ENCODE results near the gene TXNRD2.

DNA sequence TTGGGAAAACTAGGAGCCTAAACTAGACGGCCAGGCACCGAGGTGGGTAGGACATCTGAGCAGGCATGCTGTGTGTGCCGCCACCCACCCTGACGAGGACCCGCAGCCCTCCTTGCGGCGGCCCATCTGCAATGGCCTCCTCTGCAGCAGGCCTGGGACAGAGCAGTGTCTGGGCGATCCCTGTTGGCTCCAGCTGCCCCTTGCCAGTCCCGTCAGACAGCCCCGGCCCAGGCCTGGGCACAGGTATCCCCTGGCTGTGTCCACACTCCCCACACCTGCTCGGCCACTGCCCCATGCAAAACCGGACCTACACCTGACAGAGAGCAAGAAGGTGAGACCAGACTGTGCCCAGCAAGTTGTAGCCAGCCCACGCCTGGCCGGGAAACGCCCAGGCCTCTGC lies 48.3 kb downstream of the TXNRD2 start:
- TF ChIP-seq, protein P1, sequence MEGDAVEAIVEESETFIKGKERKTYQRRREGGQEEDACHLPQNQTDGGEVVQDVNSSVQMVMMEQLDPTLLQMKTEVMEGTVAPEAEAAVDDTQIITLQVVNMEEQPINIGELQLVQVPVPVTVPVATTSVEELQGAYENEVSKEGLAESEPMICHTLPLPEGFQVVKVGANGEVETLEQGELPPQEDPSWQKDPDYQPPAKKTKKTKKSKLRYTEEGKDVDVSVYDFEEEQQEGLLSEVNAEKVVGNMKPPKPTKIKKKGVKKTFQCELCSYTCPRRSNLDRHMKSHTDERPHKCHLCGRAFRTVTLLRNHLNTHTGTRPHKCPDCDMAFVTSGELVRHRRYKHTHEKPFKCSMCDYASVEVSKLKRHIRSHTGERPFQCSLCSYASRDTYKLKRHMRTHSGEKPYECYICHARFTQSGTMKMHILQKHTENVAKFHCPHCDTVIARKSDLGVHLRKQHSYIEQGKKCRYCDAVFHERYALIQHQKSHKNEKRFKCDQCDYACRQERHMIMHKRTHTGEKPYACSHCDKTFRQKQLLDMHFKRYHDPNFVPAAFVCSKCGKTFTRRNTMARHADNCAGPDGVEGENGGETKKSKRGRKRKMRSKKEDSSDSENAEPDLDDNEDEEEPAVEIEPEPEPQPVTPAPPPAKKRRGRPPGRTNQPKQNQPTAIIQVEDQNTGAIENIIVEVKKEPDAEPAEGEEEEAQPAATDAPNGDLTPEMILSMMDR (conservative IDR thresholded peaks at IDR 0.05; ENCODE audit: low read depth, low read length), result no peak
- no peak for TF ChIP-seq EZH2phosphoT487 (IDR thresholded peaks at IDR 0.05; ENCODE audit: borderline replicate concordance, low read length)

Measured in PC-3 (cell line).